A549 (cell line): ENCODE measurements around the gene DBF4B. TPM values are rescaled to one million over a fixed set of nuclear protein-coding genes. Genes with fewer than 3 reads are reported as not detected.

ENCODE experiments used
- ATAC-seq, 2 experiments: fragments of 200-7000 bp in 1 of 2; fragments of >200 bp in 1 of 2; cut with Nextera tagmentation in 1 of 2; cut with Tn5 transposase in 1 of 2; 3 replicates each; pipeline versions ENCODE4 v1.8.0 to v1.9.1; 2018 to 2020; ENCODE audit warnings: mild to moderate bottlenecking in 1 of 2, moderate library complexity in 1 of 2
- CTCF ChIA-PET: fragments of 300-600 bp; sonication (Branson Sonifier 250); formaldehyde crosslinking; extraction: SDS; loops from one replicate; lab custom pipeline; 2021; ENCODE audit warnings: antibody characterized with exemption, inconsistent platforms; lab: Yijun Ruan, JAX
- POLR2A ChIA-PET: fragments of 350-600 bp; formaldehyde crosslinking; extraction: SDS; loops from one replicate; lab custom pipeline; 2021; ENCODE audit warnings: antibody characterized with exemption, inconsistent platforms; lab: Yijun Ruan, JAX
- DNase-seq, 2 experiments: peaks; one replicate each; pipeline versions ENCODE4 v3.0.0 to v3.0.0-alpha.2; 2011 to 2016; ENCODE audit warnings: low read depth in 1 of 2, low spot score in 1 of 2
- FAIRE-seq: peaks from 2 replicates; lab custom pipeline; 2011; peaks lifted over from hg19 to GRCh38; lab: Jason Lieb, UNC
- H3K27ac ChIP-seq, 2 experiments: fragments of >200 bp; sonication (Bioruptor Twin); formaldehyde crosslinking; 3 replicates each; pipeline ENCODE4 v1.5.1; 2016 to 2017
- H3K4me1 ChIP-seq: fragments of >200 bp; sonication (Bioruptor Twin); formaldehyde crosslinking; 3 replicates; pipeline ENCODE4 v1.6.1; 2016
- H3K4me2 ChIP-seq: fragments of >200 bp; sonication (Bioruptor Twin); formaldehyde crosslinking; 3 replicates; pipeline ENCODE4 v1.6.1; 2016
- H3K4me3 ChIP-seq: fragments of >200 bp; sonication (Bioruptor Twin); formaldehyde crosslinking; 3 replicates; pipeline ENCODE4 v1.5.1; 2016
- H3K9me3 ChIP-seq: fragments of >200 bp; sonication (Bioruptor Twin); formaldehyde crosslinking; 3 replicates; pipeline ENCODE4 v1.6.1; 2016
- BHLHE40 ChIP-seq: IDR thresholded peaks from 2 replicates; pipeline ENCODE4 v1.6.1; 2012; ENCODE audit warnings: low read depth, low read length, inconsistent platforms
- CBX8 ChIP-seq: fragments of 200-600 bp; sonication (generic); IDR thresholded peaks from 2 replicates; pipeline ENCODE4 v1.6.1; 2016
- CHD2 ChIP-seq: fragments of 150-350 bp; IDR thresholded peaks from 2 replicates; pipeline ENCODE4 v1.6.1; 2014; ENCODE audit warnings: low read length; ENCODE audit not compliant: partially characterized antibody
- EHMT2 ChIP-seq: fragments of 200-600 bp; sonication (generic); IDR thresholded peaks from 2 replicates; pipeline ENCODE4 v1.6.1; 2016; ENCODE audit warnings: antibody characterized with exemption, low read depth, mild to moderate bottlenecking, moderate library complexity
- EP300 ChIP-seq, 2 experiments: fragments of >200 bp; sonication (Bioruptor Twin); formaldehyde crosslinking; IDR thresholded peaks; 2 replicates in 1 of 2; 3 replicates in 1 of 2; pipeline ENCODE4 v1.6.1; 2016 to 2017
- FOSB ChIP-seq: fragments of 250-450 bp; sonication (Bioruptor Pico); IDR thresholded peaks from 2 replicates; pipeline ENCODE4 v1.5.0; 2020; ENCODE audit warnings: mild to moderate bottlenecking, moderate library complexity
- FOSL2 ChIP-seq, 2 experiments: fragments of 450-650 bp in 1 of 2; fragments of >200 bp in 1 of 2; sonication (Bioruptor Twin) in 1 of 2; formaldehyde crosslinking; IDR thresholded peaks; 2 replicates each; pipeline versions ENCODE4 v1.5.0 to v1.6.1; 2016 to 2020; ENCODE audit warnings: mild to moderate bottlenecking in 1 of 2, moderate library complexity in 1 of 2
- KDM1A ChIP-seq: fragments of 200-600 bp; sonication (generic); IDR thresholded peaks from 2 replicates; pipeline ENCODE4 v1.6.1; 2016; ENCODE audit warnings: low read depth, mild to moderate bottlenecking
- MAZ ChIP-seq: fragments of 150-350 bp; IDR thresholded peaks from 2 replicates; pipeline ENCODE4 v1.6.1; 2014; ENCODE audit warnings: antibody characterized with exemption, low read depth, low read length, borderline replicate concordance
- NFE2L2 ChIP-seq: fragments of 150-350 bp; conservative IDR thresholded peaks from 2 replicates; pipeline ENCODE4 v1.6.1; 2014; ENCODE audit warnings: low read length
- REST ChIP-seq: fragments of 200-600 bp; sonication (generic); IDR thresholded peaks from 2 replicates; pipeline ENCODE4 v1.6.1; 2016; ENCODE audit warnings: antibody characterized with exemption, mild to moderate bottlenecking, moderate library complexity
- SREBF2 ChIP-seq: fragments of 450-650 bp; IDR thresholded peaks from 2 replicates; pipeline ENCODE4 v1.6.1; 2014; ENCODE audit warnings: mild to moderate bottlenecking, moderate library complexity
- TFCP2L1 ChIP-seq: fragments of 250-450 bp; sonication (Bioruptor Pico); IDR thresholded peaks from 2 replicates; pipeline ENCODE4 v1.5.0; 2021; ENCODE audit warnings: mild to moderate bottlenecking
- ZC3H11A ChIP-seq: fragments of 450-650 bp; IDR thresholded peaks from 2 replicates; pipeline ENCODE4 v1.6.1; 2014; ENCODE audit warnings: antibody characterized with exemption, mild to moderate bottlenecking
- ZFP36 ChIP-seq: fragments of 450-650 bp; IDR thresholded peaks from 2 replicates; pipeline ENCODE4 v1.6.1; 2014; ENCODE audit warnings: borderline replicate concordance; ENCODE audit not compliant: partially characterized antibody
- WGBS: methylation state at CpG from one replicate; pipeline ENCODE4 v1.1.6; 2017; ENCODE audit errors: missing lambda C conversion rate; 5-methylcytosine and 5-hydroxymethylcytosine counted together
- polyA plus RNA-seq, 4 experiments: library from polyadenylated mRNA; depleted of rRNA in 3 of 4; stranded (reverse); fragments of >200 nt; fragmentation: RNase III in 1 of 4; extraction: RNeasy Plus Mini Kit Qiagen cat#74134 plus additional on column Dnase treatment in 1 of 4; gene quantifications; 2 replicates in 3 of 4; 3 replicates in 1 of 4; pipeline ENCODE4 v1.2.3, GENCODE V29; 2011 to 2017
- TF ChIP-seq, protein P1 (sequence below): fragments of >200 bp; sonication (Bioruptor Twin); formaldehyde crosslinking; IDR thresholded peaks from 3 replicates; pipeline ENCODE4 v1.5.1; 2016
- TF ChIP-seq, protein P2 (sequence below): fragments of 250-450 bp; sonication (Bioruptor Pico); IDR thresholded peaks from 2 replicates; pipeline ENCODE4 v1.5.0; 2020; ENCODE audit warnings: low read depth, mild to moderate bottlenecking, moderate library complexity
- TF ChIP-seq, protein P3 (sequence below): fragments of 450-650 bp; IDR thresholded peaks from 2 replicates; pipeline ENCODE4 v1.6.1; 2014; ENCODE audit warnings: antibody characterized with exemption
- TF ChIP-seq, protein P4 (sequence below): fragments of 150-350 bp; IDR thresholded peaks from 2 replicates; pipeline ENCODE4 v1.6.1; 2014; ENCODE audit warnings: low read depth, mild to moderate bottlenecking, low read length
- TF ChIP-seq, protein P5 (sequence below): fragments of >200 bp; sonication (Bioruptor Twin); formaldehyde crosslinking; IDR thresholded peaks from 3 replicates; pipeline ENCODE4 v1.6.1; 2016
- TF ChIP-seq, protein P6 (sequence below): IDR thresholded peaks from 2 replicates; pipeline ENCODE4 v1.6.1; 2012

Gene DBF4B
- polyA plus RNA-seq, 2 of the 4 experiments (the other 2 are of a cell fraction): 16.9 to 32.3 TPM

- H3K27ac ChIP-seq: peak overlapping the region in 1 of 2 experiments; percentile 78; a peak in 3 of 6 replicates
- H3K4me1 ChIP-seq: peaks cover 18% of the 10 kb centered on the region
- DNase-seq: no peak
- TF ChIP-seq BHLHE40 (no peak), SREBF2 (no peak), KDM1A (no peak)
- TF ChIP-seq, protein P1, sequence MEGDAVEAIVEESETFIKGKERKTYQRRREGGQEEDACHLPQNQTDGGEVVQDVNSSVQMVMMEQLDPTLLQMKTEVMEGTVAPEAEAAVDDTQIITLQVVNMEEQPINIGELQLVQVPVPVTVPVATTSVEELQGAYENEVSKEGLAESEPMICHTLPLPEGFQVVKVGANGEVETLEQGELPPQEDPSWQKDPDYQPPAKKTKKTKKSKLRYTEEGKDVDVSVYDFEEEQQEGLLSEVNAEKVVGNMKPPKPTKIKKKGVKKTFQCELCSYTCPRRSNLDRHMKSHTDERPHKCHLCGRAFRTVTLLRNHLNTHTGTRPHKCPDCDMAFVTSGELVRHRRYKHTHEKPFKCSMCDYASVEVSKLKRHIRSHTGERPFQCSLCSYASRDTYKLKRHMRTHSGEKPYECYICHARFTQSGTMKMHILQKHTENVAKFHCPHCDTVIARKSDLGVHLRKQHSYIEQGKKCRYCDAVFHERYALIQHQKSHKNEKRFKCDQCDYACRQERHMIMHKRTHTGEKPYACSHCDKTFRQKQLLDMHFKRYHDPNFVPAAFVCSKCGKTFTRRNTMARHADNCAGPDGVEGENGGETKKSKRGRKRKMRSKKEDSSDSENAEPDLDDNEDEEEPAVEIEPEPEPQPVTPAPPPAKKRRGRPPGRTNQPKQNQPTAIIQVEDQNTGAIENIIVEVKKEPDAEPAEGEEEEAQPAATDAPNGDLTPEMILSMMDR: no peak
- TF ChIP-seq, all 56 proteins: peak for 0
- ChIA-PET POLR2A (no interaction called here), CTCF (interaction anchor here (1.4 to 6.6 kb wide), 4 partner anchors 17 to 69 kb away, joined by 3 to 89 read pairs (median 20); no protein-coding TSS in a partner anchor)
- Histone ChIP-seq H3K4me2 (peak overlapping the region; percentile 48; the same call in 1 of the 3 replicates), H3K4me3 (no peak overlapping the region), H3K9me3 (no peaks in the 10 kb centered on the region)
- ATAC-seq (peak in 1 of 2 experiments; percentile 4; a peak in 3 of 6 replicates), FAIRE-seq (no peak)
- WGBS: 84% methylated on average over 10 of the region's 10 CpGs
Observed at GRCh38 chr17:44795928-44796327, 87.5 kb downstream of the DBF4B start.

DNA sequence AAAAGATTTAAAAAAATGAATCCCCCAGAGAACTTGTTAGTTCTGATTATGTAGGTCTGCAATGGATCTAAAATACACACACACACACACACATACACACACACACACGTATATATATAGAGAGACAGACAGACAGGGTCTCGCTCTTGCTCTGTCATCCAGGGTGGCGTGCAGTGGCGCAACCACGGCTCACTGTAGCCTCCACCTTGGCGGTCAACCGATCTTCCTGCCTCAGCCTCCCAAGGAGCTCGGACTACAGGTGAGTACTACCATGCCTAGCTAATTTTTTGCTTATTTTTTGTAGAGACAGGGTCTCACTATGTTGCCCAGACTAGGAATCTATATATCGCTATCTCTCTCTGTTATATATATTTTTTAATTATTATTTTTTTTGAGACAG is 88.3 kb downstream of the DBF4B start:
- no peak for ATAC-seq
- Histone ChIP-seq H3K4me3 (no peak overlapping the region), H3K4me2 (no peak overlapping the region), H3K27ac (no peak overlapping the region), H3K9me3 (no peaks in the 10 kb centered on the region), H3K4me1 (peaks cover 18% of the 10 kb centered on the region)
- DNase-seq: no peak
- FAIRE-seq: no peak
- POLR2A ChIA-PET: no interaction called here
- TF ChIP-seq NFE2L2: no peak
- no peak for TF ChIP-seq FOSB
- TF ChIP-seq, protein P2, sequence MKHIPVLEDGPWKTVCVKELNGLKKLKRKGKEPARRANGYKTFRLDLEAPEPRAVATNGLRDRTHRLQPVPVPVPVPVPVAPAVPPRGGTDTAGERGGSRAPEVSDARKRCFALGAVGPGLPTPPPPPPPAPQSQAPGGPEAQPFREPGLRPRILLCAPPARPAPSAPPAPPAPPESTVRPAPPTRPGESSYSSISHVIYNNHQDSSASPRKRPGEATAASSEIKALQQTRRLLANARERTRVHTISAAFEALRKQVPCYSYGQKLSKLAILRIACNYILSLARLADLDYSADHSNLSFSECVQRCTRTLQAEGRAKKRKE (CRISPR knock-in tag): no peak
- no peak for TF ChIP-seq FOSL2 (IDR thresholded peaks at IDR 0.05)
- TF ChIP-seq FOSL2 (CRISPR knock-in tag; IDR thresholded peaks at IDR 0.05): no peak
- TF ChIP-seq, protein P3, sequence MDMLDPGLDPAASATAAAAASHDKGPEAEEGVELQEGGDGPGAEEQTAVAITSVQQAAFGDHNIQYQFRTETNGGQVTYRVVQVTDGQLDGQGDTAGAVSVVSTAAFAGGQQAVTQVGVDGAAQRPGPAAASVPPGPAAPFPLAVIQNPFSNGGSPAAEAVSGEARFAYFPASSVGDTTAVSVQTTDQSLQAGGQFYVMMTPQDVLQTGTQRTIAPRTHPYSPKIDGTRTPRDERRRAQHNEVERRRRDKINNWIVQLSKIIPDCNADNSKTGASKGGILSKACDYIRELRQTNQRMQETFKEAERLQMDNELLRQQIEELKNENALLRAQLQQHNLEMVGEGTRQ: no peak
- no peak for TF ChIP-seq EP300 (IDR thresholded peaks at IDR 0.05)
- no peak for TF ChIP-seq MAZ
- TF ChIP-seq ZC3H11A: no peak
- TF ChIP-seq CHD2: no peak
- TF ChIP-seq, protein P4, sequence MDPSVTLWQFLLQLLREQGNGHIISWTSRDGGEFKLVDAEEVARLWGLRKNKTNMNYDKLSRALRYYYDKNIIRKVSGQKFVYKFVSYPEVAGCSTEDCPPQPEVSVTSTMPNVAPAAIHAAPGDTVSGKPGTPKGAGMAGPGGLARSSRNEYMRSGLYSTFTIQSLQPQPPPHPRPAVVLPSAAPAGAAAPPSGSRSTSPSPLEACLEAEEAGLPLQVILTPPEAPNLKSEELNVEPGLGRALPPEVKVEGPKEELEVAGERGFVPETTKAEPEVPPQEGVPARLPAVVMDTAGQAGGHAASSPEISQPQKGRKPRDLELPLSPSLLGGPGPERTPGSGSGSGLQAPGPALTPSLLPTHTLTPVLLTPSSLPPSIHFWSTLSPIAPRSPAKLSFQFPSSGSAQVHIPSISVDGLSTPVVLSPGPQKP: no peak
- TF ChIP-seq, protein P5, sequence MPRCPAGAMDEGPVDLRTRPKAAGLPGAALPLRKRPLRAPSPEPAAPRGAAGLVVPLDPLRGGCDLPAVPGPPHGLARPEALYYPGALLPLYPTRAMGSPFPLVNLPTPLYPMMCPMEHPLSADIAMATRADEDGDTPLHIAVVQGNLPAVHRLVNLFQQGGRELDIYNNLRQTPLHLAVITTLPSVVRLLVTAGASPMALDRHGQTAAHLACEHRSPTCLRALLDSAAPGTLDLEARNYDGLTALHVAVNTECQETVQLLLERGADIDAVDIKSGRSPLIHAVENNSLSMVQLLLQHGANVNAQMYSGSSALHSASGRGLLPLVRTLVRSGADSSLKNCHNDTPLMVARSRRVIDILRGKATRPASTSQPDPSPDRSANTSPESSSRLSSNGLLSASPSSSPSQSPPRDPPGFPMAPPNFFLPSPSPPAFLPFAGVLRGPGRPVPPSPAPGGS: no peak
- TF ChIP-seq TFCP2L1 (CRISPR knock-in tag): no peak
- TF ChIP-seq, protein P6, sequence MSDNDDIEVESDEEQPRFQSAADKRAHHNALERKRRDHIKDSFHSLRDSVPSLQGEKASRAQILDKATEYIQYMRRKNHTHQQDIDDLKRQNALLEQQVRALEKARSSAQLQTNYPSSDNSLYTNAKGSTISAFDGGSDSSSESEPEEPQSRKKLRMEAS: no peak
- CTCF ChIA-PET: interaction anchor here (0.8 to 5.1 kb wide), 7 partner anchors 10 to 81 kb away, joined by 3 to 61 read pairs (median 15); no protein-coding TSS in a partner anchor
- WGBS: 96% methylated on average over 9 of the region's 9 CpGs

DNA sequence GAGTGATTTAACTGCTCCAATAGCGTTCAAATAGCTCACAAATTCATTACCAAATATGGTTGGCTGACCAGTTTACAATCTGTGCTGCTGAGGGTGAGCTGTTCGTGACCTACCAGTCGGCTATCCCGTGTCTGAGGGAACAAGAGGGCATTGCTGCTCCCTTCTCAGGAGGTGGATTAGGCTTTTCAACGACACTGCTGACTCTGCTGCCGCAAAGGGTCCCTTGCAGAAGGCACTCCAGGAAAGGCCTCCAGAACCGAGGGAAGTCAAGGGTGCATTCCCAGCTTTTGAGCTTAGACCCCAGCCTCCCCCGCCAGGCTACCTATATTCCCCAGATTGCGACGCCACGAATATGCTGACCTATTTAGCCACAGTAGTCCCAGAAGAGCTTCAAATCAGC is 89.3 kb downstream of the DBF4B start:
- ATAC-seq: no peak
- TF ChIP-seq SREBF2 (no peak), REST (no peak), EHMT2 (no peak), ZFP36 (no peak), CBX8 (no peak)
- TF ChIP-seq, protein P2 (CRISPR knock-in tag): 0 out of 2 replicates have a peak, but pooled peaks have one; percentile 20
- TF ChIP-seq, all 56 proteins: peak for 1
- Histone ChIP-seq H3K27ac (no peak overlapping the region), H3K4me3 (no peak overlapping the region), H3K4me1 (peaks cover 18% of the 10 kb centered on the region), H3K4me2 (no peak overlapping the region), H3K9me3 (no peaks in the 10 kb centered on the region)
- ChIA-PET CTCF (interaction anchor here (0.8 to 5.1 kb wide), 10 partner anchors 9 to 82 kb away, joined by 3 to 61 read pairs (median 8); no protein-coding TSS in a partner anchor), POLR2A (no interaction called here)
- no peak for FAIRE-seq
- WGBS: 89% methylated on average over 11 of the region's 11 CpGs
- DNase-seq: no peak
